SU-DHL-6 (cell line): ENCODE measurements around the gene MARCHF10.

ENCODE experiments used
- H2AFZ ChIP-seq: fragments of 200-600 bp; sonication (generic); 2 replicates; pipeline ENCODE4 v1.6.1; 2014; ENCODE audit warnings: low read depth, mild to moderate bottlenecking, moderate library complexity, mixed read lengths, antibody characterized with exemption, low read length; ENCODE audit not compliant: severe bottlenecking
- H3F3A ChIP-seq: fragments of 200-600 bp; shearing (Covaris generic); 2 replicates; pipeline ENCODE4 v1.6.0; 2016; ENCODE audit warnings: antibody characterized with exemption, mild to moderate bottlenecking; ENCODE audit not compliant: insufficient read depth
- H3K27ac ChIP-seq: fragments of 200-600 bp; sonication (generic); 2 replicates; pipeline ENCODE4 v1.5.1; 2016; ENCODE audit warnings: low read depth, mild to moderate bottlenecking, low read length, moderate library complexity, mixed read lengths
- H3K27me3 ChIP-seq: fragments of 200-600 bp; sonication (generic), shearing (Covaris generic); 2 replicates; pipeline ENCODE4 v1.6.0; 2014; ENCODE audit warnings: mild to moderate bottlenecking, low read length
- H3K36me3 ChIP-seq: fragments of 200-600 bp; sonication (generic); 2 replicates; pipeline ENCODE4 v1.6.1; 2014; ENCODE audit warnings: mild to moderate bottlenecking, low read length, mixed read lengths
- H3K4me2 ChIP-seq: fragments of 300-600, 200-600 bp; shearing (Covaris generic), sonication (generic); 2 replicates; pipeline ENCODE4 v1.6.0; 2014; ENCODE audit warnings: low read length, low read depth, mild to moderate bottlenecking; ENCODE audit not compliant: poor library complexity, severe bottlenecking
- H3K4me3 ChIP-seq: fragments of 200-600 bp; sonication (generic); 2 replicates; pipeline ENCODE4 v1.5.1; 2014; ENCODE audit warnings: antibody characterized with exemption, low read length, mild to moderate bottlenecking, mixed read lengths; ENCODE audit not compliant: insufficient read depth, poor library complexity, severe bottlenecking
- H3K79me2 ChIP-seq: fragments of 200-600 bp; sonication (generic); 2 replicates; pipeline ENCODE4 v1.6.1; 2014; ENCODE audit warnings: mild to moderate bottlenecking, low read length, moderate library complexity; ENCODE audit not compliant: insufficient read depth
- H3K9ac ChIP-seq: fragments of 200-600 bp; sonication (generic); 2 replicates; pipeline ENCODE4 v1.7.0; 2014; ENCODE audit warnings: mild to moderate bottlenecking, low read length
- H3K9me2 ChIP-seq: fragments of 200-600 bp; sonication (generic); replicated peaks from 2 replicates; pipeline ENCODE4 v1.6.1; 2014; ENCODE audit warnings: low read length; ENCODE audit not compliant: insufficient read depth
- H3K9me3 ChIP-seq: fragments of 200-600 bp; sonication (generic); 2 replicates; pipeline ENCODE4 v1.6.1; 2014; ENCODE audit warnings: low read length, mixed read lengths; ENCODE audit not compliant: insufficient read depth
- H4K20me1 ChIP-seq: fragments of 200-600 bp; sonication (generic); 2 replicates; pipeline ENCODE4 v1.6.1; 2014; ENCODE audit warnings: low read depth, mild to moderate bottlenecking, antibody characterized with exemption, low read length, moderate library complexity, mixed read lengths
- EZH2phosphoT487 ChIP-seq: fragments of 200-600 bp; sonication (generic), shearing (Covaris generic); conservative IDR thresholded peaks from 2 replicates; pipeline ENCODE4 v1.6.1; 2018; ENCODE audit warnings: mild to moderate bottlenecking, antibody characterized with exemption, low read length, moderate library complexity, mixed read lengths
- TF ChIP-seq, protein P1 (sequence below): fragments of 200-600 bp; sonication (generic); IDR thresholded peaks from one replicate; pipeline ENCODE4 v1.5.1; 2017; ENCODE audit warnings: antibody characterized with exemption, mild to moderate bottlenecking, low read length, moderate library complexity; ENCODE audit not compliant: insufficient read depth, poor library complexity, severe bottlenecking

Gene MARCHF10

GRCh38 chr17:62673614-62674362 is 134.3 kb downstream of the MARCHF10 start:
- Histone ChIP-seq H3K79me2 (no peaks in the 10 kb centered on the region), H3K27me3 (no peaks in the 10 kb centered on the region), H3K36me3 (no peaks in the 10 kb centered on the region), H3K4me3 (no peak overlapping the region), H4K20me1 (no peaks in the 10 kb centered on the region), H3K9me2 (no peaks in the 10 kb centered on the region), H3F3A (no peaks in the 10 kb centered on the region), H3K27ac (no peak overlapping the region), H3K9me3 (no peaks in the 10 kb centered on the region), H2AFZ (no peak overlapping the region), H3K4me2 (no peak overlapping the region), H3K9ac (no peak overlapping the region)
- TF ChIP-seq EZH2phosphoT487 = no peak
- TF ChIP-seq, protein P1, sequence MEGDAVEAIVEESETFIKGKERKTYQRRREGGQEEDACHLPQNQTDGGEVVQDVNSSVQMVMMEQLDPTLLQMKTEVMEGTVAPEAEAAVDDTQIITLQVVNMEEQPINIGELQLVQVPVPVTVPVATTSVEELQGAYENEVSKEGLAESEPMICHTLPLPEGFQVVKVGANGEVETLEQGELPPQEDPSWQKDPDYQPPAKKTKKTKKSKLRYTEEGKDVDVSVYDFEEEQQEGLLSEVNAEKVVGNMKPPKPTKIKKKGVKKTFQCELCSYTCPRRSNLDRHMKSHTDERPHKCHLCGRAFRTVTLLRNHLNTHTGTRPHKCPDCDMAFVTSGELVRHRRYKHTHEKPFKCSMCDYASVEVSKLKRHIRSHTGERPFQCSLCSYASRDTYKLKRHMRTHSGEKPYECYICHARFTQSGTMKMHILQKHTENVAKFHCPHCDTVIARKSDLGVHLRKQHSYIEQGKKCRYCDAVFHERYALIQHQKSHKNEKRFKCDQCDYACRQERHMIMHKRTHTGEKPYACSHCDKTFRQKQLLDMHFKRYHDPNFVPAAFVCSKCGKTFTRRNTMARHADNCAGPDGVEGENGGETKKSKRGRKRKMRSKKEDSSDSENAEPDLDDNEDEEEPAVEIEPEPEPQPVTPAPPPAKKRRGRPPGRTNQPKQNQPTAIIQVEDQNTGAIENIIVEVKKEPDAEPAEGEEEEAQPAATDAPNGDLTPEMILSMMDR = no peak

DNA sequence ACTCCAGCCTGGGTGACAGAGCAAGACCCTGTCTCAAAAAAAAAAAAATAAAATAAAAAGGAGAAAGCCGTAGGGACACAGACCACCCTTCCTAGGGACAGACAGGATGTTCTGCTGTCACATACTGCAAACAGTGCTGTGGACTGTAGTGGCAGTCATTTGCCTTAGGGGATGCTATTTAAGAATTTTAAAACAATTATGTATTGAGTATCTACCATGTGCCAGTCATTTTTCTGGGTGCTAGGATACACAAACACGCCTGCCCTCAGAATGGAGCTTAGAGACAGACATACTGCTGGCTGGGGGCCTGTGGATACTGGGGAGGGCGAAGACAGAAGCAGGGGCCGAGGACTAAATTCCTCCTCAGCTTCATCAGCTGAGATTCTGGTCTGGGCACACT is 135.2 kb downstream of the MARCHF10 start:
- no peak for TF ChIP-seq EZH2phosphoT487
- TF ChIP-seq, protein P1 = no peak
- Histone ChIP-seq H3K9me3 (no peaks in the 10 kb centered on the region), H2AFZ (no peak overlapping the region), H4K20me1 (no peaks in the 10 kb centered on the region), H3K79me2 (no peaks in the 10 kb centered on the region), H3K4me2 (no peak overlapping the region), H3K4me3 (no peak overlapping the region), H3F3A (no peaks in the 10 kb centered on the region), H3K36me3 (no peaks in the 10 kb centered on the region), H3K27ac (no peak overlapping the region), H3K9ac (no peak overlapping the region), H3K9me2 (no peaks in the 10 kb centered on the region), H3K27me3 (no peaks in the 10 kb centered on the region)

DNA sequence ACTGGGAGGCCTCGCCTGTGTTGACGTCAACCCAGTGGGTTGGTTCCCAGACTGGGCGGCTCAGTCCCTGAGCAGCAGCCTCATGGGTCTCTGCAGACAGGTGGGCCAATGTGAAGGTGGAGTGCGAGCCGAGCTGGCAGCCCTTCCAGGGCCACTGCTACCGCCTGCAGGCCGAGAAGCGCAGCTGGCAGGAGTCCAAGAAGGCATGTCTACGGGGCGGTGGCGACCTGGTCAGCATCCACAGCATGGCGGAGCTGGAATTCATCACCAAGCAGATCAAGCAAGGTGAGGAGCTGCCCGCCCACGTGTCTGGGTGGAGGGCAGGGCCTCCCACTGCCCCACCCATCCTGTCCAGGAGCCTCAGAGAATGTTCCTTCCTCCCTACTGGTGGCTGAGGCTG is 136.6 kb downstream of the MARCHF10 start:
- H4K20me1 ChIP-seq = no peaks in the 10 kb centered on the region
- no peak for TF ChIP-seq EZH2phosphoT487
- TF ChIP-seq, protein P1 = no peak
- no peaks in the 10 kb centered on the region for H3K9me2 ChIP-seq
- no peak overlapping the region for H3K27ac ChIP-seq
- H3K27me3 ChIP-seq = no peaks in the 10 kb centered on the region
- H3K4me3 ChIP-seq = no peak overlapping the region
- no peak overlapping the region for H3K9ac ChIP-seq
- no peak overlapping the region for H2AFZ ChIP-seq
- no peaks in the 10 kb centered on the region for H3F3A ChIP-seq
- H3K36me3 ChIP-seq = no peaks in the 10 kb centered on the region
- H3K4me2 ChIP-seq = no peak overlapping the region
- no peaks in the 10 kb centered on the region for H3K79me2 ChIP-seq
- H3K9me3 ChIP-seq = no peaks in the 10 kb centered on the region
